H1 (cell line): Measurements from ENCODE around the gene C1QTNF4. TPM values are rescaled to one million over a fixed set of nuclear protein-coding genes. Genes with fewer than 3 reads are reported as not detected.
A peak's percentile ranks its signal among the peaks of the same experiment; 100 is the strongest.
"Not testable (repeated sequence)": the region's sequence is repeated elsewhere in the genome, so short reads cannot be mapped to it uniquely, and the experiment has no call there.

ENCODE experiments used
- CTCF ChIA-PET: fragments of 300-600 bp; sonication (Branson Sonifier 250); formaldehyde crosslinking; loops from one replicate; lab custom pipeline; 2021; ENCODE audit not compliant: partially characterized antibody; lab: Charles Lee
- POLR2A ChIA-PET: fragments of 300-600 bp; sonication (Branson Sonifier 250); formaldehyde crosslinking; loops from one replicate; lab custom pipeline; 2021; ENCODE audit warnings: inconsistent platforms; ENCODE audit not compliant: partially characterized antibody; lab: Charles Lee
- DNase-seq, 2 experiments: peaks; one replicate each; pipeline versions ENCODE4 v3.0.0 to v3.0.0-alpha.2; 2010 to 2022; ENCODE audit warnings: low spot score in 2 of 2, low read depth in 1 of 2, mixed read lengths in 1 of 2
- FAIRE-seq: peaks from 2 replicates; lab custom pipeline; 2011; peaks lifted over from hg19 to GRCh38; lab: Jason Lieb, UNC
- H2AFZ ChIP-seq: 2 replicates; pipeline ENCODE4 v1.8.1; 2012; ENCODE audit warnings: low read length, inconsistent platforms
- H2AK5ac ChIP-seq: 2 replicates; pipeline ENCODE4 v1.6.1; 2013; ENCODE audit warnings: low read depth, low read length
- H2BK120ac ChIP-seq: replicated peaks from 2 replicates; pipeline ENCODE3; 2013; ENCODE audit warnings: low read depth, low read length, inconsistent platforms
- H2BK12ac ChIP-seq: 2 replicates; pipeline ENCODE4 v1.6.1; 2013; ENCODE audit warnings: low read depth, low read length
- H2BK15ac ChIP-seq: 2 replicates; pipeline ENCODE4 v1.6.1; 2013; ENCODE audit warnings: low read length
- H2BK20ac ChIP-seq: 2 replicates; pipeline ENCODE4 v1.6.1; 2013; ENCODE audit warnings: low read length
- H2BK5ac ChIP-seq: 2 replicates; pipeline ENCODE4 v1.6.1; 2013; ENCODE audit warnings: low read depth, low read length
- H3K14ac ChIP-seq: 2 replicates; pipeline ENCODE4 v1.6.1; 2013; ENCODE audit warnings: inconsistent platforms; ENCODE audit not compliant: insufficient read length
- H3K18ac ChIP-seq: 2 replicates; pipeline ENCODE4 v1.6.1; 2013; ENCODE audit warnings: low read length; ENCODE audit errors: extremely low read depth
- H3K23ac ChIP-seq: 2 replicates; pipeline ENCODE4 v1.6.1; 2013; ENCODE audit warnings: inconsistent platforms; ENCODE audit not compliant: insufficient read length
- H3K23me2 ChIP-seq: 2 replicates; pipeline ENCODE4 v1.6.1; 2013; ENCODE audit warnings: low read depth, low read length
- H3K27ac ChIP-seq: 2 replicates; pipeline ENCODE4 v1.6.1; 2011; ENCODE audit warnings: low read depth, low read length, inconsistent platforms
- H3K27me3 ChIP-seq, 4 experiments: replicated peaks in 1 of 4; 1 replicate in 1 of 4; 2 replicates in 3 of 4; pipeline versions ENCODE4 v1.6.1 to v1.8.1; 2011 to 2013; ENCODE audit warnings: low read length in 3 of 4, mild to moderate bottlenecking in 3 of 4, inconsistent platforms in 2 of 4, mixed read lengths in 2 of 4, moderate library complexity in 1 of 4; ENCODE audit not compliant: control insufficient read depth in 3 of 4, insufficient read depth in 3 of 4; ENCODE audit errors: extremely low read depth in 1 of 4
- H3K36me3 ChIP-seq, 4 experiments: 2 replicates each; pipeline versions ENCODE4 v1.6.1 to v1.8.1; 2011 to 2013; ENCODE audit warnings: mild to moderate bottlenecking in 4 of 4, low read length in 3 of 4, moderate library complexity in 2 of 4, control low read depth in 1 of 4, inconsistent platforms in 1 of 4; ENCODE audit not compliant: insufficient read depth in 4 of 4, control insufficient read depth in 2 of 4
- H3K4ac ChIP-seq: replicated peaks from 2 replicates; pipeline ENCODE3; 2013; ENCODE audit warnings: low read length, low read depth, mixed read lengths, inconsistent platforms; ENCODE audit not compliant: insufficient read length
- H3K4me1 ChIP-seq, 4 experiments: replicated peaks in 1 of 4; 1 replicate in 1 of 4; 2 replicates in 3 of 4; pipeline versions ENCODE4 v1.6.1 to v1.8.1; 2011 to 2013; ENCODE audit warnings: low read length in 3 of 4, inconsistent platforms in 2 of 4, mixed read lengths in 1 of 4; ENCODE audit not compliant: insufficient read depth in 4 of 4, control insufficient read depth in 3 of 4
- H3K4me2 ChIP-seq, 2 experiments: 2 replicates each; pipeline versions ENCODE4 v1.6.1 to v1.8.1; 2011 to 2013; ENCODE audit warnings: low read depth in 2 of 2, low read length in 2 of 2, control low read depth in 1 of 2, inconsistent platforms in 1 of 2, mild to moderate bottlenecking in 1 of 2; ENCODE audit not compliant: insufficient read depth in 1 of 2
- H3K4me3 ChIP-seq, 4 experiments: fragments of 200-600, 300-600 bp in 1 of 4; sonication (generic), shearing (Covaris generic), sonication (Bioruptor Twin) in 1 of 4; 2 replicates each; pipeline versions ENCODE4 v1.5.1 to v1.8.1; 2011 to 2016; ENCODE audit warnings: low read length in 4 of 4, low read depth in 3 of 4, control low read depth in 2 of 4, inconsistent platforms in 2 of 4, mild to moderate bottlenecking in 2 of 4, mixed read lengths in 1 of 4, moderate library complexity in 1 of 4; ENCODE audit not compliant: insufficient read depth in 2 of 4; ENCODE audit errors: extremely low read depth in 1 of 4
- H3K56ac ChIP-seq: replicated peaks from 2 replicates; pipeline ENCODE3; 2013; ENCODE audit warnings: low read depth, mild to moderate bottlenecking, mixed read lengths, low read length, inconsistent platforms; ENCODE audit not compliant: insufficient read length
- H3K79me1 ChIP-seq: 2 replicates; pipeline ENCODE4 v1.6.1; 2013; ENCODE audit warnings: low read depth, low read length, control low read depth
- H3K79me2 ChIP-seq, 2 experiments: 2 replicates each; pipeline versions ENCODE4 v1.6.1 to v1.8.1; 2012 to 2013; ENCODE audit warnings: low read length in 2 of 2, mild to moderate bottlenecking in 2 of 2, inconsistent platforms in 1 of 2; ENCODE audit not compliant: insufficient read depth in 2 of 2, control insufficient read depth in 1 of 2
- H3K9ac ChIP-seq, 4 experiments: replicated peaks in 1 of 4; 1 replicate in 1 of 4; 2 replicates in 3 of 4; pipeline versions ENCODE4 v1.6.1 to v1.8.1; 2011 to 2013; ENCODE audit warnings: low read depth in 3 of 4, low read length in 3 of 4, control low read depth in 2 of 4, mild to moderate bottlenecking in 2 of 4, moderate library complexity in 2 of 4, inconsistent platforms in 1 of 4; ENCODE audit errors: extremely low read depth in 1 of 4
- H3K9me3 ChIP-seq, 2 experiments: 2 replicates each; pipeline versions ENCODE4 v1.6.1 to v1.8.1; 2012 to 2013; ENCODE audit warnings: mild to moderate bottlenecking in 2 of 2, moderate library complexity in 2 of 2, control low read depth in 1 of 2, inconsistent platforms in 1 of 2, low read depth in 1 of 2, low read length in 1 of 2, mixed read lengths in 1 of 2; ENCODE audit not compliant: insufficient read depth in 2 of 2
- H4K20me1 ChIP-seq, 2 experiments: replicated peaks in 1 of 2; 2 replicates each; pipeline versions ENCODE3 to v1.8.1; 2011 to 2013; ENCODE audit warnings: inconsistent platforms in 2 of 2, low read length in 2 of 2, mild to moderate bottlenecking in 1 of 2; ENCODE audit not compliant: insufficient read depth in 2 of 2, control insufficient read depth in 1 of 2
- H4K5ac ChIP-seq: 2 replicates; pipeline ENCODE4 v1.6.1; 2013; ENCODE audit warnings: low read length, low read depth, mixed read lengths, inconsistent platforms; ENCODE audit not compliant: insufficient read length
- H4K8ac ChIP-seq: 2 replicates; pipeline ENCODE4 v1.8.0; 2013; ENCODE audit warnings: mild to moderate bottlenecking, moderate library complexity, low read length, inconsistent platforms; ENCODE audit not compliant: insufficient read depth; ENCODE audit errors: extremely low read depth
- H4K91ac ChIP-seq: replicated peaks from 2 replicates; pipeline ENCODE3; 2013; ENCODE audit warnings: low read length, mixed read lengths, inconsistent platforms; ENCODE audit not compliant: insufficient read length
- WGBS, 2 experiments: shearing (Covaris generic) in 1 of 2; methylation state at CpG; one replicate each; pipeline versions ENCODE4 v1.1.6 to v1.1.7; 2013 to 2015; ENCODE audit warnings: low lambda C conversion rate in 2 of 2, mixed read lengths in 2 of 2, inconsistent platforms in 1 of 2, low coverage in 1 of 2, missing lambda C conversion rate in 1 of 2; ENCODE audit not compliant: insufficient replicate concordance in 2 of 2, insufficient coverage in 1 of 2, insufficient read length in 1 of 2; ENCODE audit errors: extremely low coverage in 1 of 2, missing lambda C conversion rate in 1 of 2; 5-methylcytosine and 5-hydroxymethylcytosine counted together
- polyA plus RNA-seq, 7 experiments: library from polyadenylated mRNA; depleted of rRNA in 3 of 7; stranded (reverse) in 5 of 7; unstranded in 2 of 7; fragments of >200 nt in 5 of 7; fragments of 200-250 nt in 2 of 7; gene quantifications; 1 replicate in 5 of 7; 2 replicates in 1 of 7; 4 replicates in 1 of 7; pipeline versions ENCODE4 v1.2.1 to v1.2.3, GENCODE V29; 2011 to 2013; ENCODE audit warnings: missing spikeins in 2 of 7, mixed read lengths in 2 of 7
- total RNA-seq: library from RNA; stranded (reverse); fragmentation: NEBNext Ultra II Directional; extraction: Animal tissue kit (Norgen Biotek cat#: 25700); gene quantifications from 2 replicates; pipeline ENCODE4 v1.2.1, GENCODE V29; 2021

Gene C1QTNF4
- total and polyA plus RNA-seq, 2 of the 8 experiments (the other 6 are each of a cell fraction or from before 2014, with no cell fraction given): 3.9 to 6.0 TPM

- not testable (repeated sequence) for H3K23ac ChIP-seq, H3K27ac ChIP-seq, H3K14ac ChIP-seq, H3K18ac ChIP-seq, H2BK120ac ChIP-seq, H3K9me3 ChIP-seq, H2BK20ac ChIP-seq, H2BK5ac ChIP-seq, H2AK5ac ChIP-seq, H3K4me1 ChIP-seq, DNase-seq, H3K36me3 ChIP-seq, H3K27me3 ChIP-seq, H4K20me1 ChIP-seq, H3K9ac ChIP-seq, H4K91ac ChIP-seq, H3K23me2 ChIP-seq, H4K5ac ChIP-seq, H4K8ac ChIP-seq, H3K79me1 ChIP-seq, H3K4ac ChIP-seq, H2BK12ac ChIP-seq, FAIRE-seq, H2BK15ac ChIP-seq, H2AFZ ChIP-seq, H3K56ac ChIP-seq
- 92% methylated on average over 10 of the region's 10 CpGs; no CpG with 5 or more reads in 1 of the 2 experiments for WGBS, 2 experiments
- H3K79me2 ChIP-seq: peaks cover 0 to 13% of the 10 kb centered on the region in 2 experiments; a peak in 2 of 4 replicates
- ChIA-PET POLR2A (interaction anchor here (0.6 to 6.6 kb wide), 15 partner anchors 9 to 154 kb away, joined by 3 to 83 read pairs (median 5); partner anchors contain the start of genes C1QTNF4, CELF1, KBTBD4 and NDUFS3), CTCF (interaction anchor here (0.6 to 1.7 kb wide), 6 partner anchors 12 to 222 kb away, joined by 3 to 6 read pairs (median 3); partner anchors contain the start of genes KBTBD4 and NDUFS3)
- H3K4me3 ChIP-seq: peak overlapping the region in 1 of 4 experiments; percentile 96; a peak in 1 of 8 replicates
- peak overlapping the region in 1 of 2 experiments; percentile 60; a peak in 1 of 4 replicates for H3K4me2 ChIP-seq
Observed at GRCh38 chr11:47564366-47564765, 29.8 kb downstream of the C1QTNF4 start.

DNA sequence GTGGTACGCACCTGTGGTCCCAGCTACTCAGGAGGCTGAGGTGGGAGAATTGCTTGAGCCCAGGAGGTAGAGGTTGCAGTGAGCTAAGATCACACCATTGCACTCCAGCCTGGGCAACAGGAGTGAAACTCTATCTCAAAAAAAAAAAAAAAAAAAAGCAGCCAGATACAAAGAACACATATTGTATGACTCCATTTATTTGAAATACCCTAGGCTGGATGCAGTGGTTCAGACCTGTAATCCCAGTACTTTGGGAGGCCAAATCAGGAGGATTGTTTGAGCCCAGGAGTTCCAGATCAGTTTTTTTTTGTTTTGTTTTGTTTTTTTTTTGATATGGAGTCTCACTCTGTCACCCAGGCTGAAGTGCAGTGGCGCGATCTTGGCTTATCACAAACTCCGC, 31.8 kb downstream of the C1QTNF4 start:
- H3K4me1 ChIP-seq, H3K14ac ChIP-seq, H3K79me1 ChIP-seq, H3K27ac ChIP-seq, H3K23ac ChIP-seq, H4K91ac ChIP-seq, H2BK15ac ChIP-seq, H3K56ac ChIP-seq, H2AK5ac ChIP-seq, H2AFZ ChIP-seq, H2BK12ac ChIP-seq, H2BK5ac ChIP-seq, H3K4me2 ChIP-seq, H3K79me2 ChIP-seq, H2BK120ac ChIP-seq, H3K9ac ChIP-seq, DNase-seq, H3K27me3 ChIP-seq, H4K20me1 ChIP-seq, FAIRE-seq, H2BK20ac ChIP-seq, H3K4me3 ChIP-seq, H3K4ac ChIP-seq, H4K8ac ChIP-seq, H3K23me2 ChIP-seq, H3K9me3 ChIP-seq, H4K5ac ChIP-seq, H3K18ac ChIP-seq, H3K36me3 ChIP-seq: not testable (repeated sequence)
- ChIA-PET CTCF (interaction anchor here (0.6 to 1.2 kb wide), 3 partner anchors 9 to 71 kb away, joined by 3 to 4 read pairs (median 4); partner anchors contain the start of genes CELF1, KBTBD4 and NDUFS3), POLR2A (interaction anchor here (0.6 to 0.7 kb wide), 2 partner anchors 11 to 25 kb away, joined by 3 read pairs; no protein-coding TSS in a partner anchor)
- 95% methylated on average over 4 of the region's 4 CpGs; no CpG with 5 or more reads in 1 of the 2 experiments for WGBS, 2 experiments
